ENCODE results near the gene GJD4.
A peak's percentile ranks its signal among the peaks of the same experiment; 100 is the strongest.

Gene GJD4

GRCh38 chr10:35626971-35627507, 21.9 kb downstream of the GJD4 start:
- Histone ChIP-seq H3K36me3 (ENCODE audit: control insufficient read depth, insufficient read depth, low read length) (no peaks in the 10 kb centered on the region), H3K27me3 (replicated peaks; ENCODE audit: control insufficient read depth, insufficient read depth, low read length) (no peaks in the 10 kb centered on the region), H3K4me3 (replicated peaks; ENCODE audit: low read depth, low read length) (no peak overlapping the region)
- no peak for TF ChIP-seq CTCF (IDR thresholded peaks at IDR 0.05; ENCODE audit: insufficient read depth, low read length, poor library complexity, severe bottlenecking)
- DNase-seq (ENCODE audit: extremely low read depth, insufficient read length), result no peak

- H3K27me3 ChIP-seq (replicated peaks; ENCODE audit: control insufficient read depth, insufficient read depth, low read length), result no peaks in the 10 kb centered on the region
- H3K36me3 ChIP-seq (ENCODE audit: control insufficient read depth, insufficient read depth, low read length), result no peaks in the 10 kb centered on the region
- TF ChIP-seq CTCF (IDR thresholded peaks at IDR 0.05; ENCODE audit: insufficient read depth, low read length, poor library complexity, severe bottlenecking), result no peak
- no peak overlapping the region for H3K4me3 ChIP-seq (replicated peaks; ENCODE audit: low read depth, low read length)
- DNase-seq (ENCODE audit: extremely low read depth, insufficient read length), result no peak
Observed at GRCh38 chr10:35631404-35631803, 26.3 kb downstream of the GJD4 start.

- H3K4me3 ChIP-seq (replicated peaks; ENCODE audit: low read depth, low read length), result no peak overlapping the region
- H3K27me3 ChIP-seq (replicated peaks; ENCODE audit: control insufficient read depth, insufficient read depth, low read length), result no peaks in the 10 kb centered on the region
- H3K36me3 ChIP-seq (ENCODE audit: control insufficient read depth, insufficient read depth, low read length), result no peaks in the 10 kb centered on the region
- TF ChIP-seq CTCF (IDR thresholded peaks at IDR 0.05; ENCODE audit: insufficient read depth, low read length, poor library complexity, severe bottlenecking), result no peak
- no peak for DNase-seq (ENCODE audit: extremely low read depth, insufficient read length)
Observed at GRCh38 chr10:35632027-35632426, 26.9 kb downstream of the GJD4 start.

- no peak for DNase-seq (ENCODE audit: extremely low read depth, insufficient read length)
- Histone ChIP-seq H3K27me3 (replicated peaks; ENCODE audit: control insufficient read depth, insufficient read depth, low read length) (no peaks in the 10 kb centered on the region), H3K36me3 (ENCODE audit: control insufficient read depth, insufficient read depth, low read length) (no peaks in the 10 kb centered on the region), H3K4me3 (replicated peaks; ENCODE audit: low read depth, low read length) (no peak overlapping the region)
- no peak for TF ChIP-seq CTCF (IDR thresholded peaks at IDR 0.05; ENCODE audit: insufficient read depth, low read length, poor library complexity, severe bottlenecking)
Observed at GRCh38 chr10:35633006-35633980, 28.2 kb downstream of the GJD4 start.

- H3K36me3 ChIP-seq (ENCODE audit: control insufficient read depth, insufficient read depth, low read length), result no peaks in the 10 kb centered on the region
- DNase-seq (ENCODE audit: extremely low read depth, insufficient read length), result no peak
- peak; percentile 77 for TF ChIP-seq CTCF (IDR thresholded peaks at IDR 0.05; ENCODE audit: insufficient read depth, low read length, poor library complexity, severe bottlenecking)
- H3K27me3 ChIP-seq (replicated peaks; ENCODE audit: control insufficient read depth, insufficient read depth, low read length), result no peaks in the 10 kb centered on the region; the same call in 1 of the 2 replicates
- no peak overlapping the region for H3K4me3 ChIP-seq (replicated peaks; ENCODE audit: low read depth, low read length)
Observed at GRCh38 chr10:35635576-35635975, 30.4 kb downstream of the GJD4 start.
